Measurements from ENCODE around the gene MOV10. TPM values are rescaled to one million over a fixed set of nuclear protein-coding genes. Genes with fewer than 3 reads are reported as not detected.
A peak's percentile ranks its signal among the peaks of the same experiment; 100 is the strongest.

MOV10 gene
- total and polyA plus RNA-seq, 9 of the 15 experiments (the other 6 are each of a cell fraction or from before 2014, with no cell fraction given) = 16.7 to 105 (median 49.5) TPM

- TF ChIP-seq, protein P1, sequence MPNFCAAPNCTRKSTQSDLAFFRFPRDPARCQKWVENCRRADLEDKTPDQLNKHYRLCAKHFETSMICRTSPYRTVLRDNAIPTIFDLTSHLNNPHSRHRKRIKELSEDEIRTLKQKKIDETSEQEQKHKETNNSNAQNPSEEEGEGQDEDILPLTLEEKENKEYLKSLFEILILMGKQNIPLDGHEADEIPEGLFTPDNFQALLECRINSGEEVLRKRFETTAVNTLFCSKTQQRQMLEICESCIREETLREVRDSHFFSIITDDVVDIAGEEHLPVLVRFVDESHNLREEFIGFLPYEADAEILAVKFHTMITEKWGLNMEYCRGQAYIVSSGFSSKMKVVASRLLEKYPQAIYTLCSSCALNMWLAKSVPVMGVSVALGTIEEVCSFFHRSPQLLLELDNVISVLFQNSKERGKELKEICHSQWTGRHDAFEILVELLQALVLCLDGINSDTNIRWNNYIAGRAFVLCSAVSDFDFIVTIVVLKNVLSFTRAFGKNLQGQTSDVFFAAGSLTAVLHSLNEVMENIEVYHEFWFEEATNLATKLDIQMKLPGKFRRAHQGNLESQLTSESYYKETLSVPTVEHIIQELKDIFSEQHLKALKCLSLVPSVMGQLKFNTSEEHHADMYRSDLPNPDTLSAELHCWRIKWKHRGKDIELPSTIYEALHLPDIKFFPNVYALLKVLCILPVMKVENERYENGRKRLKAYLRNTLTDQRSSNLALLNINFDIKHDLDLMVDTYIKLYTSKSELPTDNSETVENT (CRISPR knock-in tag; IDR thresholded peaks at IDR 0.05) = no peak
- TF ChIP-seq, protein P2, sequence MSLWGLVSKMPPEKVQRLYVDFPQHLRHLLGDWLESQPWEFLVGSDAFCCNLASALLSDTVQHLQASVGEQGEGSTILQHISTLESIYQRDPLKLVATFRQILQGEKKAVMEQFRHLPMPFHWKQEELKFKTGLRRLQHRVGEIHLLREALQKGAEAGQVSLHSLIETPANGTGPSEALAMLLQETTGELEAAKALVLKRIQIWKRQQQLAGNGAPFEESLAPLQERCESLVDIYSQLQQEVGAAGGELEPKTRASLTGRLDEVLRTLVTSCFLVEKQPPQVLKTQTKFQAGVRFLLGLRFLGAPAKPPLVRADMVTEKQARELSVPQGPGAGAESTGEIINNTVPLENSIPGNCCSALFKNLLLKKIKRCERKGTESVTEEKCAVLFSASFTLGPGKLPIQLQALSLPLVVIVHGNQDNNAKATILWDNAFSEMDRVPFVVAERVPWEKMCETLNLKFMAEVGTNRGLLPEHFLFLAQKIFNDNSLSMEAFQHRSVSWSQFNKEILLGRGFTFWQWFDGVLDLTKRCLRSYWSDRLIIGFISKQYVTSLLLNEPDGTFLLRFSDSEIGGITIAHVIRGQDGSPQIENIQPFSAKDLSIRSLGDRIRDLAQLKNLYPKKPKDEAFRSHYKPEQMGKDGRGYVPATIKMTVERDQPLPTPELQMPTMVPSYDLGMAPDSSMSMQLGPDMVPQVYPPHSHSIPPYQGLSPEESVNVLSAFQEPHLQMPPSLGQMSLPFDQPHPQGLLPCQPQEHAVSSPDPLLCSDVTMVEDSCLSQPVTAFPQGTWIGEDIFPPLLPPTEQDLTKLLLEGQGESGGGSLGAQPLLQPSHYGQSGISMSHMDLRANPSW (CRISPR knock-in tag; IDR thresholded peaks at IDR 0.05) = peak; percentile 54; the same call in 1 of the 2 replicates
- no peak for TF ChIP-seq ZNF764 (CRISPR knock-in tag; IDR thresholded peaks at IDR 0.05; ENCODE audit: low read depth)
- 0 out of 2 replicates have a peak, but pooled peaks have one; percentile 47 for TF ChIP-seq OTX1 (CRISPR knock-in tag; IDR thresholded peaks at IDR 0.05)
- TF ChIP-seq IFI16 (CRISPR knock-in tag; IDR thresholded peaks at IDR 0.05) = no peak
- peak; percentile 63 for TF ChIP-seq JUND (IDR thresholded peaks at IDR 0.05; ENCODE audit: borderline replicate concordance, low read depth, low read length)
- no peak; the same call in 2 of the 3 replicates for TF ChIP-seq JUND (tag; IDR thresholded peaks at IDR 0.05; ENCODE audit: borderline replicate concordance, low read depth, low read length)
- 0 out of 2 replicates have a peak, but pooled peaks have one; percentile 73 for TF ChIP-seq KDM2B (CRISPR knock-in tag; IDR thresholded peaks at IDR 0.05)
- peak; percentile 21; the same call in 1 of the 2 replicates for TF ChIP-seq TAF7 (tag; IDR thresholded peaks at IDR 0.05)
- TF ChIP-seq CTCF (IDR thresholded peaks at IDR 0.05 in 2 of 3, conservative IDR thresholded peaks at IDR 0.05 in 1 of 3; ENCODE audit: insufficient read depth in 2 of 3, low read depth in 1 of 3, low read length in 3 of 3) = peak; percentile 96 to 99 (median 98)
- TF ChIP-seq FOXP1 (CRISPR knock-in tag; IDR thresholded peaks at IDR 0.05) = 0 out of 2 replicates have a peak, but pooled peaks have one; percentile 35
- TF ChIP-seq ZNF586 (CRISPR knock-in tag; conservative IDR thresholded peaks at IDR 0.05) = no peak
- TF ChIP-seq VEZF1 (CRISPR knock-in tag; IDR thresholded peaks at IDR 0.05) = peak; percentile 27; the same call in 1 of the 2 replicates
- no peak for TF ChIP-seq SMARCB1 (IDR thresholded peaks at IDR 0.05; ENCODE audit: insufficient read length, low read depth)
- TF ChIP-seq MAX (CRISPR knock-in tag; IDR thresholded peaks at IDR 0.05) = 0 out of 2 replicates have a peak, but pooled peaks have one; percentile 30
- no peak for TF ChIP-seq ILK (tag; IDR thresholded peaks at IDR 0.05; ENCODE audit: borderline replicate concordance, low read depth)
- no peak for TF ChIP-seq NCOA4 (IDR thresholded peaks at IDR 0.05; ENCODE audit: partially characterized antibody)
- TF ChIP-seq CC2D1A (IDR thresholded peaks at IDR 0.05) = peak; percentile 89
- TF ChIP-seq GABPB1 (CRISPR knock-in tag; IDR thresholded peaks at IDR 0.05) = peak; percentile 59; the same call in 1 of the 2 replicates
Observed at GRCh38 chr1:112716133-112716720, 41.8 kb downstream of the MOV10 start (continued).
